Hepatocyte (in vitro differentiated cells): ENCODE measurements around the gene BABAM1. TPM values are rescaled to one million over a fixed set of nuclear protein-coding genes. Genes with fewer than 3 reads are reported as not detected.

Experiments
- DNase-seq: peaks from one replicate; pipeline ENCODE4 v3.0.0-alpha.2; 2016; ENCODE audit warnings: low spot score
- H2AFZ ChIP-seq: fragments of 200-600 bp; sonication (generic); 2 replicates; pipeline ENCODE4 v1.6.0; 2016; ENCODE audit warnings: antibody characterized with exemption, mild to moderate bottlenecking
- H3K27ac ChIP-seq: fragments of 200-600 bp; sonication (generic); 2 replicates; pipeline ENCODE4 v1.5.1; 2016; ENCODE audit warnings: mild to moderate bottlenecking
- H3K27me3 ChIP-seq: fragments of 200-600 bp; sonication (generic); 2 replicates; pipeline ENCODE4 v1.6.1; 2016
- H3K36me3 ChIP-seq: fragments of 200-600 bp; sonication (generic); replicated peaks from 2 replicates; pipeline ENCODE4 v1.5.1; 2016; ENCODE audit warnings: low read depth; ENCODE audit not compliant: insufficient read depth
- H3K4me1 ChIP-seq: fragments of 200-600 bp; sonication (generic); 2 replicates; pipeline ENCODE4 v1.5.1; 2016; ENCODE audit warnings: mild to moderate bottlenecking, moderate library complexity; ENCODE audit not compliant: insufficient read depth
- H3K4me2 ChIP-seq: fragments of 200-600 bp; sonication (generic); 2 replicates; pipeline ENCODE4 v1.6.0; 2016
- H3K4me3 ChIP-seq: fragments of 200-600 bp; sonication (generic); 2 replicates; pipeline ENCODE4 v1.5.1; 2016; ENCODE audit warnings: mild to moderate bottlenecking
- H3K79me2 ChIP-seq: fragments of 200-600 bp; sonication (generic); 2 replicates; pipeline ENCODE4 v1.6.0; 2017; ENCODE audit warnings: mild to moderate bottlenecking
- H3K9me2 ChIP-seq: fragments of 200-600 bp; sonication (generic); replicated peaks from 2 replicates; pipeline ENCODE4 v1.6.0; 2017; ENCODE audit warnings: mild to moderate bottlenecking; ENCODE audit not compliant: insufficient read depth
- H3K9me3 ChIP-seq: fragments of 200-600 bp; sonication (generic); 2 replicates; pipeline ENCODE4 v1.5.1; 2016; ENCODE audit warnings: low read depth, mild to moderate bottlenecking
- H4K20me1 ChIP-seq: fragments of 200-600 bp; sonication (generic); 2 replicates; pipeline ENCODE4 v1.6.0; 2016; ENCODE audit warnings: mild to moderate bottlenecking; ENCODE audit not compliant: insufficient read depth, poor library complexity, severe bottlenecking
- EZH2 ChIP-seq: fragments of 200-600 bp; sonication (generic); IDR thresholded peaks from 2 replicates; pipeline ENCODE4 v1.6.1; 2016; ENCODE audit warnings: antibody characterized with exemption, mild to moderate bottlenecking, borderline replicate concordance
- EZH2phosphoT487 ChIP-seq: fragments of 200-600 bp; sonication (generic); IDR thresholded peaks from one replicate; pipeline ENCODE4 v1.6.1; 2018; ENCODE audit warnings: antibody characterized with exemption, mild to moderate bottlenecking, low read depth, moderate library complexity; ENCODE audit not compliant: unreplicated experiment, severe bottlenecking
- WGBS: methylation state at CpG from one replicate; pipeline ENCODE4 v1.1.6; 2016; ENCODE audit warnings: low lambda C conversion rate; ENCODE audit errors: missing lambda C conversion rate; 5-methylcytosine and 5-hydroxymethylcytosine counted together
- polyA plus RNA-seq: library from polyadenylated mRNA; unstranded; fragments of >200 nt; fragmentation: Nextera tagmentation; extraction: Ambion mirVana; gene quantifications from 2 replicates; pipeline ENCODE4 v1.2.1, GENCODE V29; 2016
- total RNA-seq: library from RNA; depleted of rRNA; stranded (reverse); fragments of >200 nt; gene quantifications from 2 replicates; pipeline ENCODE4 v1.2.3, GENCODE V29; 2014
- TF ChIP-seq, protein P1 (sequence below): fragments of 200-600 bp; sonication (generic); IDR thresholded peaks from 2 replicates; pipeline ENCODE4 v1.5.1; 2016; ENCODE audit warnings: antibody characterized with exemption, mild to moderate bottlenecking; ENCODE audit not compliant: poor library complexity

BABAM1 gene
- total and polyA plus RNA-seq, 2 experiments from 2014 or later = 63.8 to 94.1 TPM

DNA sequence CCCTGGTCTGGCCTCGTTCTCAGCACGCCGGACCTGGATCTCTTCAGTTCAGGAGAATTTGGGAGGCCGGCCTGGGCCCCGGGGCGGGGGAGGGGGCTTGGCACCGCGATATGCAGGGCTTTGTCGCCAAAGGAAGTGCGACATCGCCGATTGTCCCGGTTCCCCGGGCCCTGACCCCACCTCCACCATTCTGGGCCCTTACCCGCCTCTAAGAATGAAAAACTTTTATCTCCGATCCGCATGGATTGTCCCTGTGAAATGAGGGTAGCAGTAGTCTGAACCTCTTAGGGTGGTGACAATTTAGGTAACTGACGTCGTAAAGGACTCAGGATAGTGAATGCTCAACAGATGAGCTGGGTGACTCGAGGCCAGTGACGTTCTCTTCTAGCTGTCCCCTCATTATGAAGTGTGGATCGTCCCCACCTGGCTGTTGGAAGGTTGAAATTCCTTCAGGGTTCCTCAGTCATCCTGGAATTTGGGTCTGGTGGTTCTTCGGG lies 42.8 kb downstream of the BABAM1 start:
- Histone ChIP-seq H3K79me2 (peaks cover 54% of the 10 kb centered on the region), H3K4me2 (peak overlapping the region; percentile 94), H3K27ac (peak overlapping the region; percentile 56), H3K36me3 (no peaks in the 10 kb centered on the region), H2AFZ (peak overlapping the region; percentile 17), H3K9me2 (no peaks in the 10 kb centered on the region), H3K4me1 (peaks cover 23% of the 10 kb centered on the region), H3K27me3 (no peaks in the 10 kb centered on the region), H3K4me3 (peak overlapping the region; percentile 56), H3K9me3 (no peaks in the 10 kb centered on the region), H4K20me1 (peaks cover 7% of the 10 kb centered on the region)
- TF ChIP-seq EZH2phosphoT487 = no peak
- TF ChIP-seq, protein P1, sequence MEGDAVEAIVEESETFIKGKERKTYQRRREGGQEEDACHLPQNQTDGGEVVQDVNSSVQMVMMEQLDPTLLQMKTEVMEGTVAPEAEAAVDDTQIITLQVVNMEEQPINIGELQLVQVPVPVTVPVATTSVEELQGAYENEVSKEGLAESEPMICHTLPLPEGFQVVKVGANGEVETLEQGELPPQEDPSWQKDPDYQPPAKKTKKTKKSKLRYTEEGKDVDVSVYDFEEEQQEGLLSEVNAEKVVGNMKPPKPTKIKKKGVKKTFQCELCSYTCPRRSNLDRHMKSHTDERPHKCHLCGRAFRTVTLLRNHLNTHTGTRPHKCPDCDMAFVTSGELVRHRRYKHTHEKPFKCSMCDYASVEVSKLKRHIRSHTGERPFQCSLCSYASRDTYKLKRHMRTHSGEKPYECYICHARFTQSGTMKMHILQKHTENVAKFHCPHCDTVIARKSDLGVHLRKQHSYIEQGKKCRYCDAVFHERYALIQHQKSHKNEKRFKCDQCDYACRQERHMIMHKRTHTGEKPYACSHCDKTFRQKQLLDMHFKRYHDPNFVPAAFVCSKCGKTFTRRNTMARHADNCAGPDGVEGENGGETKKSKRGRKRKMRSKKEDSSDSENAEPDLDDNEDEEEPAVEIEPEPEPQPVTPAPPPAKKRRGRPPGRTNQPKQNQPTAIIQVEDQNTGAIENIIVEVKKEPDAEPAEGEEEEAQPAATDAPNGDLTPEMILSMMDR = no peak
- TF ChIP-seq EZH2 = no peak
- WGBS = 10% methylated on average over 20 of the region's 23 CpGs
- no peak for DNase-seq

DNA sequence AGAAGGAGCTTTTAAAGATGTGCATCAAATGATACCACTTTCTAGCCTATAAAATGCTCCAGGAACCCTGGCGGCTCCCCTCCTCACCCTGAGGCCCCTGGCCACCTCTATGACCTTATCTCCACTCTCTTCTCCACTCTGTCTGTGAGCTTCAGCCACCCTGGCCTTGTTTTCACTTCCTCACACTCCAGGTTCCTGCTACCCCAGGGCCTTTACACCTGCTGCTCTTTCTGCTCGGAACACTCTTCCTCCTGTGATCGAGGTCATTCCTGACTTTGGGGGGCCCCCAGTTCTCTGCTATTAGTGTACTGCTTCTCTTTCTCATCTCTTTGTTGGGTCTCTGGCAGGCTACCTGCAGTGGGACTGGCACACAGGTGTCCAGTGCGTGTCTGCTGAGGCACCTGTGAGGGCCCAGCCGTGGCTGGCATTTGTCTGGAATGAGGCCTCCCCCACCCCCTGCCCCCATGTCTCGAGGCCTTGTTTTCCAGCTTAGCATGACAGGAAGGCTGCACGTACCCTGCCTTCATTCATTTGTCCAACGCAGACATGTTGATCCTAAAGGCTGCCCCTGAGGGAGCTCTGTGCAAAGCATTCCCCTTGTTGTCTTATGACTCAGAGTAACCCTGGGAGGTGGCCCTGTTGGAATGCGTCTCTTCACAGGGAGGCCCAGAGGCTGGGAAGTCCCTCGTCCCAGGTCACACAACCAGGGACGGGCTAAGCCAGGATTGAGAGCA lies 44.4 kb downstream of the BABAM1 start:
- Histone ChIP-seq H3K9me2 (no peaks in the 10 kb centered on the region), H3K4me2 (peak overlapping the region; percentile 55), H4K20me1 (peaks cover 7% of the 10 kb centered on the region), H3K4me1 (peaks cover 20% of the 10 kb centered on the region), H3K27me3 (no peaks in the 10 kb centered on the region), H3K4me3 (no peak overlapping the region), H3K79me2 (peaks cover 54% of the 10 kb centered on the region), H3K36me3 (no peaks in the 10 kb centered on the region), H2AFZ (no peak overlapping the region), H3K27ac (peak overlapping the region; percentile 88), H3K9me3 (no peaks in the 10 kb centered on the region)
- 73% methylated on average over 11 of the region's 11 CpGs for WGBS
- TF ChIP-seq EZH2phosphoT487 (no peak), EZH2 (no peak)
- TF ChIP-seq, protein P1 = no peak
- DNase-seq = peak; percentile 74

DNA sequence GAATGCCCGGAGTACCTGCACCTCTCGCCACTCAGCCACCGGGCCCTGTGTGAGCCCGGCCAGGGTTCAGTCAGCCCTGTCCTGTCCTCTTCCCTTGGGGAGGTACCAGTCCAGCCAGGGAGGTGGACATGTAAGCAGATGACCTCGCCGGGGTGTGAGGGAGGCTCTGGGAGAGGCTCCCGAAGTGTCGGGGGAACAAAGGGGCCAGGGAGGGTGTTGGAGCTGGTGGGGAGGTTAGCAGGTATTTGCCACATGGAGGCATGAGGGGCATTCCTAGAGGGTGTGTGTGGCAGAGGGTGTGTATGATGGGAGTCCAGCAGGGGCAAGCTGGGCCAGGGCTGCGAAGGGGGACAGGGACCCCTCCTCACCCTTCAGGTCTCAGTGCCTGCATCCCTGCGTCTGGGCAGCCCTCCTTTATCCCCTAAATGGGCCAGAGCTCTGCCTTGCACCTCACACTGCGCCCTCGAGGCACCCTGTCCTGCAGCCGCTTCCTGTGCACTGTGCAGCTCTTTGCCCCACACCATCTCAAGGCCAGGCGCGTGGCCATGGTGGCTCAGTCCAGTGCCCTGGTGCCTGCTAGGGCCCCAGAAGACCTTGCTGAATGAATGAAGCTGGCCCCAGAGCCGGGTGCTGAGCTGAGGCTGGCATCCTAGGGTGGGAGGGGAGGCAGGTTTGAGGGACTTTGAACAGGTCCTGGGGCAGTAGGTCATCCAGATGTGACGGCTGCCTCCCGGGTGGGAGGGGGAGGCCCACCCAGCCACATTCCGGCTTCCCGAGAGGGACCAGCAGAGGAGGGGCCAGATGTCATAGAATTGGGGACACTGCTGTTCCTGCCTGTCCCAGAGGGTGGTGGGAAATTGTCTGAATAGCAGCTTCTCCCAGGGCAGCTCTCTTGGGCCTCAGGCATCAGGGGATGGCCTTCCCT lies 45.2 kb downstream of the BABAM1 start:
- peak overlapping the region; percentile 55 for H3K4me2 ChIP-seq
- no peak overlapping the region for H3K4me3 ChIP-seq
- DNase-seq = peak; percentile 7
- peak overlapping the region; percentile 88 for H3K27ac ChIP-seq
- H3K4me1 ChIP-seq = peaks cover 17% of the 10 kb centered on the region
- H4K20me1 ChIP-seq = peaks cover 7% of the 10 kb centered on the region
- H2AFZ ChIP-seq = no peak overlapping the region
- no peaks in the 10 kb centered on the region for H3K27me3 ChIP-seq
- H3K9me3 ChIP-seq = no peaks in the 10 kb centered on the region
- no peaks in the 10 kb centered on the region for H3K9me2 ChIP-seq
- 85% methylated on average over 19 of the region's 20 CpGs for WGBS
- H3K36me3 ChIP-seq = no peaks in the 10 kb centered on the region
- H3K79me2 ChIP-seq = peaks cover 48% of the 10 kb centered on the region
- TF ChIP-seq EZH2phosphoT487 (no peak), EZH2 (no peak)
- TF ChIP-seq, protein P1 = no peak
